ENCODE measurements around the gene HES4.
"Not testable (repeated sequence)": the region's sequence is repeated elsewhere in the genome, so short reads cannot be mapped to it uniquely, and the experiment has no call there.

The HES4 gene

DNA sequence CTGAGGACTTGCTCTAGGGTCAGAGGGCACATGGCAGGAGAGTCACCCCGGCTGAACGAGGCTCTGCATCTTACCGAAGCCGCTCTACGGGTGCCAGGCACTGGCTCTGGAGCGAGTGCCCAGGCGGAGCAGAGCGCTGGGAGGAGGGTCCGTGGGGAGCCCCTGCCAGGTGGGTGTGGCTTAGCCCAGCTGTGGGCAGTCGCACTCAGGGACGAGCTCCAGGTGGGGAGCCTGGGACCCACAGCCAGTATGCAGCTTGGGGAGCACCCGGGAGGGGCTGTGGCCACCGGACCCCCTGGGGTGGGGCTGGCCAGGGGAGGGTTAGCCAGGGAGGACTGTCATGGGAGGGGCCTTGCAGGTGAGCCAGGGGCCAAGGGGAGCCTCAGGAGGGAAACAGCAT is 23.8 kb upstream of the HES4 start:
- Histone ChIP-seq H3K9ac (ENCODE audit: low read length) (no peak overlapping the region), H3K9me3 (ENCODE audit: control insufficient read depth, insufficient read depth, low read depth, low read length) (no peaks in the 10 kb centered on the region), H3K27me3 (ENCODE audit: control insufficient read depth, insufficient read depth, low read length) (peaks cover 3% of the 10 kb centered on the region; the same call in 1 of the 2 replicates), H3K36me3 (ENCODE audit: control insufficient read depth, insufficient read depth, low read length) (peaks cover 15% of the 10 kb centered on the region), H3K4me1 (ENCODE audit: control insufficient read depth, insufficient read depth, low read length) (peaks cover 58% of the 10 kb centered on the region), H3K4me3 (ENCODE audit: low read depth, low read length) (no peak overlapping the region; the same call in 1 of the 2 replicates), H3K27ac (ENCODE audit: low read depth, low read length) (peak overlapping the region; percentile 97; the same call in 1 of the 2 replicates)

GRCh38 chr1:1022302-1023009 is 22.6 kb upstream of the HES4 start:
- H3K27me3 ChIP-seq (ENCODE audit: control insufficient read depth, insufficient read depth, low read length): peaks cover 3% of the 10 kb centered on the region; the same call in 1 of the 2 replicates
- H3K9ac ChIP-seq (ENCODE audit: low read length): peak overlapping the region; percentile 20

GRCh38 chr1:1021920-1022259 is 22.0 kb upstream of the HES4 start:
- H3K27ac ChIP-seq (ENCODE audit: low read depth, low read length): no peak overlapping the region
- peak overlapping the region; percentile 87; the same call in 1 of the 2 replicates for H3K4me3 ChIP-seq (ENCODE audit: low read depth, low read length)
- H3K4me1 ChIP-seq (ENCODE audit: control insufficient read depth, insufficient read depth, low read length): peaks cover 55% of the 10 kb centered on the region
- peaks cover 3% of the 10 kb centered on the region; the same call in 1 of the 2 replicates for H3K27me3 ChIP-seq (ENCODE audit: control insufficient read depth, insufficient read depth, low read length)
- H3K9ac ChIP-seq (ENCODE audit: low read length): peak overlapping the region; percentile 20
- no peaks in the 10 kb centered on the region for H3K9me3 ChIP-seq (ENCODE audit: control insufficient read depth, insufficient read depth, low read depth, low read length)
- H3K36me3 ChIP-seq (ENCODE audit: control insufficient read depth, insufficient read depth, low read length): peaks cover 9% of the 10 kb centered on the region; the same call in 1 of the 2 replicates

More at GRCh38 chr1:1022302-1023009, 22.6 kb upstream of the HES4 start:
- Histone ChIP-seq H3K9me3 (ENCODE audit: control insufficient read depth, insufficient read depth, low read depth, low read length) (no peaks in the 10 kb centered on the region), H3K27ac (ENCODE audit: low read depth, low read length) (no peak overlapping the region), H3K4me1 (ENCODE audit: control insufficient read depth, insufficient read depth, low read length) (peaks cover 58% of the 10 kb centered on the region), H3K4me3 (ENCODE audit: low read depth, low read length) (no peak overlapping the region), H3K36me3 (ENCODE audit: control insufficient read depth, insufficient read depth, low read length) (peaks cover 13% of the 10 kb centered on the region)

DNA sequence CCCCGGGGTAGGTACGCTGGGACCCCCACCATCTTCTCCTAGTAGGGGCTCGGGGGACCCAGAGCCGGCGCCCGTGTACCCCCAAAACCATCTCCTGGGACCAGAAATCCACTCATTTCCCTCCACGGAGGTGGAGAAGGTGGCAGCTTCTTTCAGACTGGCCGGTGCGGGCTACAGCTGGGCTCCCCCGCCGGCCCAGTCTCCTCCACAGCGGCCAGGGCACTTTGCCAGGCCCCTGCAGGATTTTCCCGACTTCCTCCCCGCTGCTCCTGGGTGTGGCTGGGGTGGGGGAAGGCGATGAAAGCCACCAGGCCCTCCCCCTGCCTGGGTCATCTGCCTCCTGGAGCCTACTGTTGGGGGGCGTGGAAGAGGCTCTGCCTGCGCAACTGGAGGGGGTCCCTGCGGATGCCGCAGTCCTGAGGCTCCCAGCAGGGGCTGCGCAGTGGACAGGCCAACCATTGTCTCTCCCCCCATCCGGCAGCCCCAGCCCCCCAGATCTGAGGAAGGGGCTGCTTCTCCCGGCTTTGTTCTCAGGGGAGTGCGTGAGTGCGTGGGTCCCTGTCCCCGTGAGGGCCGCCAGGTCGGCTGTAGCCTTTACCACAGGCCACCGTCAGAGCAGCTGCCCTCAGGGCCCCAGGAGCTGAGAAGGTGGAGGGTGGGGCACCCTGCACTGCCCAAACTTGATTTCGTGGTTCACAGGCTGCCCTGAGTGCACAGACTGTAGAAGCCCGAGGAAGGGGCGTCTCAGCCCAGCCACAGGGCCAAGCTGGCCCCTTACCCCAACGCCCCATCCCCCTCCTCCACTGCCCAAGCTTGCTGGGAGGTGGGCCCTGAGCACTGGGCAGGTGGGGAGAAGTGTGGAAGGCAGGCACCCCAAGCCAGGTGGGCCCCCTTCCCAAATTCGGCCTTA is 21.4 kb upstream of the HES4 start:
- Histone ChIP-seq H3K4me1 (ENCODE audit: control insufficient read depth, insufficient read depth, low read length) (peaks cover 49% of the 10 kb centered on the region), H3K9me3 (ENCODE audit: control insufficient read depth, insufficient read depth, low read depth, low read length) (no peaks in the 10 kb centered on the region), H3K36me3 (ENCODE audit: control insufficient read depth, insufficient read depth, low read length) (peaks cover 8% of the 10 kb centered on the region; the same call in 1 of the 2 replicates), H3K4me3 (ENCODE audit: low read depth, low read length) (peak overlapping the region; percentile 87), H3K27ac (ENCODE audit: low read depth, low read length) (no peak overlapping the region), H3K9ac (ENCODE audit: low read length) (peak overlapping the region; percentile 66), H3K27me3 (ENCODE audit: control insufficient read depth, insufficient read depth, low read length) (peaks cover 3% of the 10 kb centered on the region; the same call in 1 of the 2 replicates)

GRCh38 chr1:1020415-1021009 is 20.6 kb upstream of the HES4 start:
- peaks cover 3% of the 10 kb centered on the region; the same call in 1 of the 2 replicates for H3K36me3 ChIP-seq (ENCODE audit: control insufficient read depth, insufficient read depth, low read length)
- peaks cover 3% of the 10 kb centered on the region; the same call in 1 of the 2 replicates for H3K27me3 ChIP-seq (ENCODE audit: control insufficient read depth, insufficient read depth, low read length)
- H3K9me3 ChIP-seq (ENCODE audit: control insufficient read depth, insufficient read depth, low read depth, low read length): no peaks in the 10 kb centered on the region
- H3K9ac ChIP-seq (ENCODE audit: low read length): peak overlapping the region; percentile 89
- H3K27ac ChIP-seq (ENCODE audit: low read depth, low read length): no peak overlapping the region
- H3K4me3 ChIP-seq (ENCODE audit: low read depth, low read length): peak overlapping the region; percentile 87
- H3K4me1 ChIP-seq (ENCODE audit: control insufficient read depth, insufficient read depth, low read length): peaks cover 42% of the 10 kb centered on the region

DNA sequence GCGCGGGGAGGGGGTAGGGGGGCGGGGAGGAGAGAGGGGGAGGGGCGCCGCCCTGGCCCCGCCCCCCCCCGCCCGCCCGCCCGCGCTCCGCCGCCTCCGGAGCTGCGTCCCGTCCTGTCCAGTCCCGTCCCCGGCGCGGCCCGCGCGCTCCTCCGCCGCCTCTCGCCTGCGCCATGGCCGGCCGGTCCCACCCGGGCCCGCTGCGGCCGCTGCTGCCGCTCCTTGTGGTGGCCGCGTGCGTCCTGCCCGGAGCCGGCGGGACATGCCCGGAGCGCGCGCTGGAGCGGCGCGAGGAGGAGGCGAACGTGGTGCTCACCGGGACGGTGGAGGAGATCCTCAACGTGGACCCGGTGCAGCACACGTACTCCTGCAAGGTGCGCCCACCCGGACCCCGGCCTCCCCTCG is 20.1 kb upstream of the HES4 start, which contains the start of gene AGRN:
Gene AGRN, plus strand, starts transcription at position 121 of the 405 bp plus-strand sequence. Its CDS starts 53 bp downstream, at position 174.
- H3K36me3 ChIP-seq (ENCODE audit: control insufficient read depth, insufficient read depth, low read length): peaks cover 3% of the 10 kb centered on the region; the same call in 1 of the 2 replicates
- H3K27ac ChIP-seq (ENCODE audit: low read depth, low read length): no peak within 1 kb of the TSS
- H3K27me3 ChIP-seq (ENCODE audit: control insufficient read depth, insufficient read depth, low read length): peaks cover 3% of the 10 kb centered on the region; the same call in 1 of the 2 replicates
- peak within 1 kb of the TSS; percentile 89 for H3K9ac ChIP-seq (ENCODE audit: low read length)
- no peaks in the 10 kb centered on the region for H3K9me3 ChIP-seq (ENCODE audit: control insufficient read depth, insufficient read depth, low read depth, low read length)
- H3K4me1 ChIP-seq (ENCODE audit: control insufficient read depth, insufficient read depth, low read length): peaks cover 38% of the 10 kb centered on the region
- H3K4me3 ChIP-seq (ENCODE audit: low read depth, low read length): peak within 1 kb of the TSS; percentile 87

- H3K4me3 ChIP-seq (ENCODE audit: low read depth, low read length): peak overlapping the region; percentile 42
- H3K27ac ChIP-seq (ENCODE audit: low read depth, low read length): no peak overlapping the region
- H3K9ac ChIP-seq (ENCODE audit: low read length): no peak overlapping the region
- H3K4me1 ChIP-seq (ENCODE audit: control insufficient read depth, insufficient read depth, low read length): peaks cover 40% of the 10 kb centered on the region
- peaks cover 3% of the 10 kb centered on the region; the same call in 1 of the 2 replicates for H3K27me3 ChIP-seq (ENCODE audit: control insufficient read depth, insufficient read depth, low read length)
- H3K36me3 ChIP-seq (ENCODE audit: control insufficient read depth, insufficient read depth, low read length): peaks cover 3% of the 10 kb centered on the region; the same call in 1 of the 2 replicates
- no peaks in the 10 kb centered on the region for H3K9me3 ChIP-seq (ENCODE audit: control insufficient read depth, insufficient read depth, low read depth, low read length)
Observed at GRCh38 chr1:1019122-1019999, 19.5 kb upstream of the HES4 start.

DNA sequence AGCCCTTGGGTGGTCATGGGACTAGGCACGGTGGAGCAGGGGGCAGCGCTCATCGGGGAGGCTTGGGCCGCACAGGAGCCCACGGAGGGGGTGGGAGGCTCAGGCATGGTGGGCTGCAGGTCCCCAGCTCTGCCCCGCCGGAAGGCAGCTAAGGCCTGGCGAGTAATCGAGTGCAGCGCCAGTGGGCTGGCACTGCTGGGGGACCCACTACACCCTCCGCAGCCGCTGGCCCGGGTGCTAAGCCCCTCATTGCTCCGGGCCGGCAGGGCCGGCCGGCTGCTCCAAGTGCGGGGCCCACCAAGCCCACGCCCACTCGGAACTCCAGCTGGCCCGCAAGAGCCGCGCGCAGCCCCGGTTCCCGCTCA is 18.4 kb upstream of the HES4 start:
- not testable (repeated sequence) for H3K4me3 ChIP-seq (ENCODE audit: low read depth, low read length); H3K9me3 ChIP-seq (ENCODE audit: control insufficient read depth, insufficient read depth, low read depth, low read length); H3K9ac ChIP-seq (ENCODE audit: low read length); H3K27me3 ChIP-seq (ENCODE audit: control insufficient read depth, insufficient read depth, low read length); H3K27ac ChIP-seq (ENCODE audit: low read depth, low read length); H3K36me3 ChIP-seq (ENCODE audit: control insufficient read depth, insufficient read depth, low read length)
- H3K4me1 ChIP-seq (ENCODE audit: control insufficient read depth, insufficient read depth, low read length): peaks cover 39% of the 10 kb centered on the region

GRCh38 chr1:1017397-1018320 is 17.8 kb upstream of the HES4 start:
- not testable (repeated sequence) for H3K36me3 ChIP-seq (ENCODE audit: control insufficient read depth, insufficient read depth, low read length); H3K4me3 ChIP-seq (ENCODE audit: low read depth, low read length); H3K9me3 ChIP-seq (ENCODE audit: control insufficient read depth, insufficient read depth, low read depth, low read length); H3K9ac ChIP-seq (ENCODE audit: low read length); H3K27me3 ChIP-seq (ENCODE audit: control insufficient read depth, insufficient read depth, low read length); H3K27ac ChIP-seq (ENCODE audit: low read depth, low read length)
- peaks cover 36% of the 10 kb centered on the region for H3K4me1 ChIP-seq (ENCODE audit: control insufficient read depth, insufficient read depth, low read length)
